HG03097 (cell line): ENCODE results near the gene A4GNT.
"Not testable (repeated sequence)": the region's sequence is repeated elsewhere in the genome, so short reads cannot be mapped to it uniquely, and the experiment has no call there.

Experiments
- ATAC-seq: cut with Tn5 transposase; IDR thresholded peaks from one replicate; pipeline ENCODE4 v1.9.1; 2021; ENCODE audit not compliant: unreplicated experiment, low FRiP score

A4GNT gene

GRCh38 chr3:138119423-138119766, 12.8 kb downstream of the A4GNT start:
- ATAC-seq: no peak

GRCh38 chr3:138118612-138119422, 13.4 kb downstream of the A4GNT start:
- ATAC-seq: no peak

DNA sequence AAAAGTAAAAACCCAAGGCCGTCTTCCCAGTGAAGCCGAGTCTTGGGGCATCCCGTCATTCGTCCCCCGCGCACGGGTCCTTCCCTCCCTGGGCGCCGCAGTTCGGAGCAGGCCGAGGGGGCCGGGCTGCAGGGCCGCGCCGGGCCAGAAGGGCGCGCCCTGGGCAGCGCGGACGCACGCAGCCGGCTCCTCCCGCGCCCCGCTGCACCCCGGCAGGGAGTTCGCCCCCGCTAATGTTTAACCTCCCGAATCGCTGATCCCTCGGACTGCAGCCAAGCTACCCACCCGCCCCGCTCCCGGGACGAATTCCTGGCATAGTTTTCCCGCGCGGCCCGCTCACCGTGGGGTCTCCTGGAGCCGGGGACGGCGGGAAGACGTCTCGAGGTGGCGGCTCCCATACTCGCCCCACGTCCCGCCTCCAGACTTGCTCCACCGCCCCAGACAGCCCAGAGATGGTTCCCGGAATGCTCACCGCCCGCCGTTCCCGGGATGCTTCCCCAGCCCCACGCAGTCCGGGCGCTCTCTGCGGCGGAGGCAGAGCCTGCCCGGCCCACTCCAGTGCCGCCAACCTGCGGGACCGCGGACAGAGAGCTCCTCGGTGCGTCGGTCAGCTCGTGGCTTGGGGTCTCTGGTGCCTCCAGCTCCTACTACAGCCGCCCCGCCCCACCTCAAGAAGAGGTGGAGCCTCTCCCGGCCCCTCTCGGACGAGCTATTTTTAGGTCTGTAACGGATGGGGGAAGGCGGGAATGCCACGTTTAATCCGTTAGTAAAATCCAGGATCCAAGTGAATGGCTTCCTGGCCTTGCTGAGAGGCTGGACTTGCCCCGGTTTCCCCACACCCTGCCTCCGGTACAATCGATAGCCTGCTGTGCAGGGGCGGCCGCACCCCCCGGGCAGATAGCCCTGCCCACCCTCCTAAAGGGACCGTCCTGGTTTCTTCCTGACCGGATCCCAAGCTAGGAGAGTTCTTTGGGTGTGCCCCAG, 16.9 kb downstream of the A4GNT start, which contains the start of gene DZIP1L:
Gene DZIP1L, minus strand, starts transcription at position 621 of the 984 bp plus-strand sequence. CDS start 11,637 bp downstream, outside the sequence.
- peak; percentile 83 for ATAC-seq

DNA sequence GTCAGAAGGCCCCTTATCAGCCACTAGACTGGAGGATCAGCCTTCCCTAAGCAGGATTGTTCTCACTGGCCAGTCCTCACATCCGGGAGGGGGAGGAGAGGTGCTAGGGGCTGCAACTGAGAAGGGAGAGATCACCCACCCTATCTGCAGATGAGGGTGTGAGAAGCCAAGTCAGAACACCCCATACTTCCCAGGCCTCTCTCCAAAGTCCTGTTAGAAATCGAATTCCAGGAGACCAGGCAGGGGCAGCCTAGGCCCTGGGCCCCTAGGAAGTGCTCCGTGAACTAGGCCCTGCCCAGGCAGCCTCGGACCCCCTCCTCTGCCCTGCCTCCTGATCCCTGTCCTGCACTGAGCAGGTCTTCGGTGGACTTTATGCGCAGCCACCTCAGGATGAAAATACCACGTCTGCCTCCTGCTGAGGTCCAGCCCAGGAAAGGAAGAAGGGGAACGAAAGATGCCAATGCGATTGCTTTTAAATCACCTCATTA, 17.7 kb downstream of the A4GNT start:
- ATAC-seq: no peak

DNA sequence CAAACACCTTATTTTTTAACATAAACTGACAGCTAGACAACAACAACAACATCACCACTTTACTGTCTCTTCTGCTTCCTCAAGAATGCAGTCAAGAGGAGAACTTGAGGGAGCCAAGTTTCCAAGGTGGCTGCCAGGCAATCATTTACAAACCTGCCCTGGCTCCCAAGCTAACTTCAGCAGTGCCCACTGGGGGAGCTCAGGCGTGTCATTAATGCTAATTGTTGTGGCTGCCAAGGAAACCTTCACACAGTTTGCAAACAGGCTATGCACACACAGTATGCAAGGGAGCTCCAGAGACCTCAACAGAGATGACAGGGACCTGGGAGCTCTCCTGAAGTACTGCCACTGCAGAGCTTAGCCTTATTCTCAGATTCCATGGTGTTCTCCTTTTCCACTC, 18.9 kb downstream of the A4GNT start:
- ATAC-seq: no peak

DNA sequence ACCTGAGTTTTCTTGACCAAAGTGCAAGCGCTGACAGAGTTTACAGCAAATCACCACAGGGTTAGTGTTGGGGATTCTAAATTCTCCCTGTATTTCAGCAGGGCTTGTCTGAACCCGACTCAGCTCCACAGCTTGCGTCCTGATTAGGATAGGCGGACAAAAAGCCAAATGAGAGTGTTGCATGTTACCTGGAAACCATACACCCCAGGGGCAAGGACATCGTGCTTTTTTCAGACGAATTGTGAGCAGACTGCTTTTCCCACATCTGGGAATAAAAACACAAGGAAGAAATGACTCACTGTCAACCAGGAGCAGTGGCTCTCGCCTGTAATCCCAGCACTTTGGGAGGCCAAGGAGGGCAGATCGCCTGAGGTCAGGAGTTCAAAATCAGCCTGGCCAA, 19.8 kb downstream of the A4GNT start:
- ATAC-seq: no peak

DNA sequence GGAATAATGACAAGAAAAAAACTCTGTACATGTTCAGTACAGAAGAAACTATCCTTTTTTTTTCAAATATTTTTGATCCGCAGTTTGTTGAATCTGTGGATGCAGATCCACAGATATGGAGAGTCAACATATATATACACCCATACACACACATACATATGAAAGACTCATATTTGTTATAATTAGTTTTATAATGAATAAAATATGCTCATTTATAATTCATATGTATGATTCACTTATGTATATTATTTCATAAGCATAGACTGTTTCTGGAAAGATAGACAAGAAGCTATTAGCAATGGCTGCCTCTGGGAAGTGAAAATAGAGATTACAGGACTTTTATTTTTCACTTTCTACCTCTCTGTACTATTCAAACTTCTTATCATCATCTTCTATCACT, 26.6 kb downstream of the A4GNT start:
- ATAC-seq: no peak

DNA sequence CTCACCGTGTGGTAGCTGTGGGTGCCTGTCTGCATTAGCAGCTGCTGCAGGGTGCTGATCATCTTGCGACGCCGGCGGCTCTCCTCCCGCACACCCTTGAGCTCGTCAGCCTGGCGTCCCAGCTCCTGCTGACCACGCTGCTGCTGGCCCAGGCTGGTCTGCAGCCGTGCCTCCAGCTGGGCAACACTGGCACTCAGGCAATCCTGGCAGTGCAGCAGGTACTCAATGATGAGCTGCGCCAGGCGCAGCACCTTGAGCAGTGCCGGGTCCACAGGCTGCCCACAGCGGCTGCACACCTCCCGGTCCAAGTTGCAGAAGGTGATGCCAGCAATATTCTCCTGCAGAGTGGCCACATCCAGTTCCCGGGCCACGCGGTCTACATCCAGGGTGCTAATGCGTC, 28.7 kb downstream of the A4GNT start:
- ATAC-seq: no peak

DNA sequence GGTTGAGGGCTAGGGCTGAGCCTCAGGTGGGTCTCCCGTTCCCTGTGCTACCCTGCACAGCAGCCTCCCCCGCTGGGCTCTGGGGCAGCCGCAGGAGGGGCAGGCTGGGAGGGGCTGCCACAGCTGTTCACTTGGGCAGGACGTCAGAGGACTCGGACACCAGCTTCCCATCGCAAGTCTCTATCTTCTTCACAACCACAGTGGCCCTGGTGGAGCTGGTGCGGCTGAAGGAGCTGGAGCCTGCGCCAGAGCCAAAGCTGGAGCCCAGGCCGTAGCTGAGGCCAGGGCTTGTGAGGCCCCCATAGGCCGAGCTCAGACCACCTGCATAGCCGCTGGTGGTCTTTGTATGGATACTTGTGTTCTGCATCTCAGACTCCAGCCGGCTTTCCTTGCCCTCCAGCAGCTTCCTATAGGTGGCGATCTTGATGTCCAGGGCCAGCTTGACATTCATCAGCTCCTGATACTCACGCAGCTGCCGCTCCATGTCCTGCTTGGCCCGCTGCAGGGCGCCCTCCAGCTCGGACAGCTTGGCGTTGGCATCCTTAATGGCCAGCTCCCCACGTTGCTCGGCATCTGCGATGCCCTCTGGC, 30.7 kb downstream of the A4GNT start:
- ATAC-seq: not testable (repeated sequence)

DNA sequence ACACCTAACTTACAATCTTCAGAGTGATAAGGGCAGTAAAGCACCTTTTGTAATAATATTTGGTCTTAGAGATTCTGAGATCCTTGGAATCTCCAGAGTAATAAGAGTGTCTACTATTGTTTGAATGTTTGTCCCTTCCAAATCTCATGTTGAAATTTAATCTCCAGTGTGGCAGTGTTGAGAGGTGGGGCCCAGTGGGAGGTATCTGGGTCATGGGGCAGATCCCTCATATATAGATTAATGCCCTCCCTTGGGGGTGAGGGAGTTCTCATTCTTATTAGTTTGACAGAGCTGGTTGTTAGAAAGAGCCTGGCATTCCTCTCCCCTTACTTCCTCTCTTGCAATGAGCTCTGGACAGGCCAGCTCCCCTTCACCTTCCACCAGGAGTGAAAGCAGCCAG, 32.8 kb downstream of the A4GNT start:
- no peak for ATAC-seq

GRCh38 chr3:138097192-138098172, 34.7 kb downstream of the A4GNT start:
- ATAC-seq: no peak

- ATAC-seq: no peak
Observed at GRCh38 chr3:138093721-138094120, 38.5 kb downstream of the A4GNT start.

- ATAC-seq: no peak
Observed at GRCh38 chr3:138092023-138092422, 40.2 kb downstream of the A4GNT start.

DNA sequence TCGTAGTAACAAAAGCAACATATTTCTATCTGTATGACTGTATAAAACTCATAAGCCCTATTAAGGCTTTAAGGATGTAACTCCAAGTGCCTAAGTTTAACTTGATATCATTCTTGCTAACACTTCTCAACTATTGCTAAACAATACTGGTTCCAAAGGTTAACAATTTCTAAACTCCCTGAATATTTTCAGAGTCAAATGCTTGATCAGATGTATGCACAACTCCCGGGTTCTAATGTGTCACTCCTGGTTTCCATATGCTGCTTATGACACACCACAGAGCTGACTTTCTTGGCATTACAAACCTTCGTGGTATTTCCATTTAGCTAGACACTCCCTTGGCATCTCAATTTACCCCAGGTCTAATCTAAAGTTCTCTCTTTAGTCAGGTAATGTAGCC, 43.1 kb downstream of the A4GNT start:
- ATAC-seq: no peak

GRCh38 chr3:138085745-138086144, 46.4 kb downstream of the A4GNT start:
- not testable (repeated sequence) for ATAC-seq

GRCh38 chr3:138084196-138084595, 48.0 kb downstream of the A4GNT start:
- ATAC-seq: no peak

GRCh38 chr3:138082992-138083386, 49.2 kb downstream of the A4GNT start:
- ATAC-seq: no peak

DNA sequence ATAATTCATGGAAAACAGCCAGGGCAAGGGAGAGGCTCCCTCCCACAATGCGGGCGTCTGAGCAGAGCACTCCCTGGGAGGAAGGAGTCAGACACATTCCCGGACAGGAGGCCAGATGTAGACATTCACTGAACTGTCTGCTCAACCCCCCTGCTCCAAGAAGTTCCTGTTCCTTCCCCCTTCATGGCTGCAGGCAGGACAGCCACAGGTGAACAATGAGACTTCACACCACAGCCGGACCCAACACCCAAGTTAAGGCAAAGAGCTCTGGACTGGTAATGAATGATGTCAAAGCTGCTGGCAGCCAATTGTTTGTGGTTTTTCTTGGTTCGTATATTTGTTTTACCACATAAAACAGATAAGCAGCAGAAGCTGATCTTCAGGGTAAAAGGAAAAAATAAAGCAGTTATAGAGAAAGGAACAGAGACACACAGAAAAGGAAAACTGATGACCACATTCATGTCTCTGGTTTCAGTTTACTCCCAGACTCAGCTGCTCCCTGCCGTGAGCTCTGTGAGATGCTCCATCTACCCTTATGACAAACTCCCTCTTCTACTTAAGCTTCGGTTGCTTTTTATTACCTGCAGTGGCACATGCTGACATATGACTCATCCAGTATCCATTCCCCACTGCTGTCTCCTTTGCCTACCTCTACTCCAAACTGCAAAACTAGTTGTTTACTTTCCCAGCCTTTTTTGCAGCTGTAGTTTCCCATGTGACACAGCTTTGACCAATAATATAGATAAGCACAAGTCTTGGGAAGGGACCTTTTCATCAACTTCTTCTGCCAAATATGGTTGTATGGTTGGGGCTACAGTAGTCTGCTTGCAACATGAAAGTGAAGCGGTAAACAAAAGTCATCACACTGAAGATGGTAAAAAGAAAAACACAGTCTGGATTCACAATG, 49.9 kb downstream of the A4GNT start:
- no peak for ATAC-seq
